B cell (primary cell): ENCODE measurements around the gene SORL1-AS1.

Experiments used
- CTCF ChIP-seq: fragments of 200-600 bp; IDR thresholded peaks from one replicate; pipeline ENCODE4 v1.8.0; 2022; ENCODE audit warnings: antibody characterized with exemption, mild to moderate bottlenecking
- EZH2 ChIP-seq: IDR thresholded peaks from 2 replicates; pipeline ENCODE4 v1.6.1; 2012; ENCODE audit warnings: borderline replicate concordance, low read depth, mild to moderate bottlenecking, moderate library complexity, low read length; ENCODE audit not compliant: insufficient read depth, poor library complexity, severe bottlenecking

GRCh38 chr11:121448011-121448410, 4.8 kb downstream of the SORL1-AS1 start:
- no peak for TF ChIP-seq CTCF
- TF ChIP-seq EZH2, result no peak
